Keratinocyte (primary cell): ENCODE measurements around the gene SLC15A4. TPM values are rescaled to one million over a fixed set of nuclear protein-coding genes. Genes with fewer than 3 reads are reported as not detected.

Experiments used
- DNase-seq: peaks from one replicate; pipeline ENCODE4 v3.0.0-alpha.2; 2011; ENCODE audit warnings: low read depth, missing footprints, low spot score
- FAIRE-seq: peaks from 2 replicates; lab custom pipeline; 2011; peaks lifted over from hg19 to GRCh38; lab: Jason Lieb, UNC
- H2AFZ ChIP-seq: 2 replicates; pipeline ENCODE4 v1.6.0; 2012; ENCODE audit warnings: low read length, control low read depth, inconsistent platforms; ENCODE audit not compliant: control insufficient read depth
- H3K27ac ChIP-seq: 2 replicates; pipeline ENCODE4 v1.5.1; 2011; ENCODE audit warnings: low read length; ENCODE audit not compliant: control insufficient read depth, insufficient read depth
- H3K27me3 ChIP-seq: 3 replicates; pipeline ENCODE4 v1.6.0; 2011; ENCODE audit warnings: low read length; ENCODE audit not compliant: control insufficient read depth, insufficient read depth; ENCODE audit errors: extremely low read depth
- H3K36me3 ChIP-seq, 2 experiments: 2 replicates in 1 of 2; 3 replicates in 1 of 2; pipeline ENCODE4 v1.5.1; 2011; ENCODE audit warnings: low read length in 2 of 2, mild to moderate bottlenecking in 1 of 2; ENCODE audit not compliant: control insufficient read depth in 2 of 2, insufficient read depth in 2 of 2; ENCODE audit errors: extremely low read depth in 1 of 2
- H3K4me1 ChIP-seq: 3 replicates; pipeline ENCODE4 v1.5.1; 2011; ENCODE audit warnings: low read length; ENCODE audit not compliant: control insufficient read depth, insufficient read depth; ENCODE audit errors: extremely low read depth
- H3K4me2 ChIP-seq: 3 replicates; pipeline ENCODE4 v1.6.0; 2011; ENCODE audit warnings: low read depth, low read length; ENCODE audit not compliant: control insufficient read depth, insufficient read depth; ENCODE audit errors: extremely low read depth
- H3K4me3 ChIP-seq, 3 experiments: fragments of 200-600 bp in 1 of 3; sonication (generic) in 1 of 3; 2 replicates in 2 of 3; 3 replicates in 1 of 3; pipeline ENCODE4 v1.5.1; 2011 to 2016; ENCODE audit warnings: low read length in 3 of 3, mild to moderate bottlenecking in 3 of 3, control low read depth in 2 of 3, inconsistent platforms in 1 of 3, low read depth in 1 of 3, mixed read lengths in 1 of 3, mixed run types in 1 of 3, moderate library complexity in 1 of 3; ENCODE audit not compliant: control insufficient read depth in 2 of 3, insufficient read depth in 2 of 3; ENCODE audit errors: extremely low read depth in 1 of 3
- H3K79me2 ChIP-seq: 2 replicates; pipeline ENCODE4 v1.6.0; 2012; ENCODE audit warnings: low read length; ENCODE audit not compliant: control insufficient read depth, insufficient read depth
- H3K9ac ChIP-seq: 3 replicates; pipeline ENCODE4 v1.6.0; 2011; ENCODE audit warnings: low read length; ENCODE audit not compliant: control insufficient read depth, insufficient read depth; ENCODE audit errors: extremely low read depth
- H3K9me1 ChIP-seq: 3 replicates; pipeline ENCODE4 v1.6.0; 2011; ENCODE audit warnings: low read length; ENCODE audit not compliant: control insufficient read depth, insufficient read depth; ENCODE audit errors: extremely low read depth
- H3K9me3 ChIP-seq: 2 replicates; pipeline ENCODE4 v1.5.1; 2012; ENCODE audit warnings: low read depth, low read length; ENCODE audit not compliant: control insufficient read depth
- H4K20me1 ChIP-seq: 3 replicates; pipeline ENCODE4 v1.6.0; 2011; ENCODE audit warnings: low read length; ENCODE audit not compliant: control insufficient read depth, insufficient read depth; ENCODE audit errors: extremely low read depth
- CTCF ChIP-seq, 3 experiments: IDR thresholded peaks in 1 of 3; conservative IDR thresholded peaks in 1 of 3; optimal IDR thresholded peaks in 1 of 3; 2 replicates in 2 of 3; 3 replicates in 1 of 3; pipeline versions ENCODE3 to v1.5.1; 2011; ENCODE audit warnings: low read length in 3 of 3, mild to moderate bottlenecking in 3 of 3, moderate library complexity in 2 of 3, control low read depth in 1 of 3, inconsistent platforms in 1 of 3; ENCODE audit not compliant: insufficient read depth in 2 of 3; ENCODE audit errors: extremely low read depth in 1 of 3
- EZH2 ChIP-seq: IDR thresholded peaks from one replicate; pipeline ENCODE4 v1.6.1; 2012; ENCODE audit warnings: inconsistent platforms, mild to moderate bottlenecking, low read length, moderate library complexity
- dilution Hi-C: fragments of 300-500 bp; cut with MboI; formaldehyde crosslinking; loops from one replicate; pipeline ENCODE4 v1.7.0; 2020; ENCODE audit warnings: low sequenced_read_pairs; ENCODE audit not compliant: extremely low pct_ligation_motif_present
- polyA plus RNA-seq, 5 experiments: library from polyadenylated mRNA; depleted of rRNA in 3 of 5; stranded (reverse) in 3 of 5; stranded (forward) in 1 of 5; unstranded in 1 of 5; fragments of >200 nt; gene quantifications; 1 replicate in 1 of 5; 2 replicates in 3 of 5; 3 replicates in 1 of 5; pipeline versions ENCODE4 v1.2.1 to v1.2.3, GENCODE V29; 2011 to 2012; ENCODE audit warnings: missing spikeins in 2 of 5, low read depth in 1 of 5, low replicate concordance in 1 of 5

The SLC15A4 gene
- polyA plus RNA-seq, 1 donor (not counting 4 experiments of a cell fraction or from before 2014, with no cell fraction given) = 39.3 TPM

GRCh38 chr12:128779901-128780300 is 43.9 kb downstream of the SLC15A4 start:
- Histone ChIP-seq H3K9me3 (peaks cover 2% of the 10 kb centered on the region), H3K9ac (no peak overlapping the region), H3K36me3 (no peaks in the 10 kb centered on the region), H3K27me3 (no peaks in the 10 kb centered on the region), H3K79me2 (no peaks in the 10 kb centered on the region), H3K4me3 (no peak overlapping the region), H4K20me1 (no peaks in the 10 kb centered on the region), H3K9me1 (no peaks in the 10 kb centered on the region), H3K27ac (no peak overlapping the region), H2AFZ (no peak overlapping the region), H3K4me1 (no peaks in the 10 kb centered on the region), H3K4me2 (no peak overlapping the region)
- no peak for TF ChIP-seq EZH2
- no peak for FAIRE-seq
- DNase-seq = no peak
- dilution Hi-C loops = no loop called here

- Histone ChIP-seq H3K27me3 (no peaks in the 10 kb centered on the region), H3K9ac (no peak overlapping the region), H4K20me1 (no peaks in the 10 kb centered on the region), H2AFZ (no peak overlapping the region), H3K4me3 (no peak overlapping the region), H3K4me2 (no peak overlapping the region), H3K9me1 (no peaks in the 10 kb centered on the region), H3K36me3 (no peaks in the 10 kb centered on the region), H3K79me2 (no peaks in the 10 kb centered on the region), H3K9me3 (peaks cover 9% of the 10 kb centered on the region), H3K27ac (no peak overlapping the region), H3K4me1 (no peaks in the 10 kb centered on the region)
- DNase-seq (no peak), FAIRE-seq (no peak)
- TF ChIP-seq EZH2 (no peak), CTCF (optimal IDR thresholded peaks at IDR 0.05 in 1 of 3, IDR thresholded peaks at IDR 0.05 in 1 of 3, conservative IDR thresholded peaks at IDR 0.05 in 1 of 3; ENCODE audit: extremely low read depth in 1 of 3, insufficient read depth in 2 of 3, low read length in 3 of 3) (no peak)
- dilution Hi-C loops = no loop called here
These were observed 51.5 kb downstream of the SLC15A4 start for GRCh38 chr12:128772249-128772648.

GRCh38 chr12:128771681-128772080 is 52.1 kb downstream of the SLC15A4 start:
- no peaks in the 10 kb centered on the region for H3K4me1 ChIP-seq
- no peak overlapping the region for H3K9ac ChIP-seq
- peaks cover 9% of the 10 kb centered on the region for H3K9me3 ChIP-seq
- H3K27me3 ChIP-seq = no peaks in the 10 kb centered on the region
- no peak overlapping the region for H3K4me3 ChIP-seq
- no peak overlapping the region for H3K27ac ChIP-seq
- H3K4me2 ChIP-seq = no peak overlapping the region
- FAIRE-seq (no peak), DNase-seq (no peak)
- H4K20me1 ChIP-seq = no peaks in the 10 kb centered on the region
- H3K79me2 ChIP-seq = no peaks in the 10 kb centered on the region
- no peaks in the 10 kb centered on the region for H3K36me3 ChIP-seq
- no peak for TF ChIP-seq CTCF (optimal IDR thresholded peaks at IDR 0.05 in 1 of 3, IDR thresholded peaks at IDR 0.05 in 1 of 3, conservative IDR thresholded peaks at IDR 0.05 in 1 of 3; ENCODE audit: extremely low read depth in 1 of 3, insufficient read depth in 2 of 3, low read length in 3 of 3)
- TF ChIP-seq EZH2 = no peak
- dilution Hi-C loops = no loop called here
- H2AFZ ChIP-seq = no peak overlapping the region
- H3K9me1 ChIP-seq = no peaks in the 10 kb centered on the region
